Adrenal gland (tissue), 12 donors: ENCODE results near the gene GBA3. TPM values are rescaled to one million over a fixed set of nuclear protein-coding genes. Genes with fewer than 3 reads are reported as not detected.

Source experiments
- DNase-seq, 7 donors: peaks; one replicate each; pipeline ENCODE4 v3.0.0-alpha.2; 2019 to 2020
- H3K27ac ChIP-seq, 5 donors: fragments of 200-600 bp; sonication (generic) in 4 of 5; 1 replicate in 3 of 5; 2 replicates in 2 of 5; pipeline versions ENCODE4 v1.5.1 to v1.8.0; 2016 to 2020; ENCODE audit warnings: mild to moderate bottlenecking in 1 of 5
- H3K27me3 ChIP-seq: fragments of 200-600 bp; 2 replicates; pipeline ENCODE4 v1.8.0; 2021
- H3K36me3 ChIP-seq, 2 donors: fragments of 200-600 bp; replicated peaks in 1 of 2; 1 replicate in 1 of 2; 2 replicates in 1 of 2; pipeline versions ENCODE4 v1.5.1 to v1.8.0; 2018 to 2022
- H3K4me1 ChIP-seq, 2 donors: fragments of 200-600 bp; replicated peaks in 1 of 2; 1 replicate in 1 of 2; 2 replicates in 1 of 2; pipeline versions ENCODE4 v1.5.1 to v1.8.0; 2018 to 2021
- H3K4me3 ChIP-seq, 4 donors: fragments of 200-600 bp; sonication (generic) in 3 of 4; one replicate each; pipeline ENCODE4 v1.5.1; 2016 to 2018
- H3K9me3 ChIP-seq, 3 donors: fragments of 200-600 bp; sonication (generic) in 1 of 3; replicated peaks in 1 of 3; 1 replicate in 2 of 3; 2 replicates in 1 of 3; pipeline versions ENCODE4 v1.5.1 to v1.8.0; 2016 to 2021
- POLR2A ChIP-seq, 2 donors: fragments of 450-650 bp; IDR thresholded peaks; one replicate each; pipeline ENCODE4 v1.6.1; 2017; ENCODE audit warnings: antibody characterized with exemption in 2 of 2, mild to moderate bottlenecking in 2 of 2, moderate library complexity in 1 of 2
- WGBS, 4 donors: extraction: QIAGEN DNeasy Blood & Tissue Kit in 2 of 4; methylation state at CpG; one replicate each; pipeline versions ENCODE4 v1.1.5 to v1.1.7; 2013 to 2017; 5-methylcytosine and 5-hydroxymethylcytosine counted together
- intact Hi-C, 2 donors: fragments of 100-400 bp; cut with DNase I; formaldehyde crosslinking; loops; one replicate each; pipeline versions ENCODE4 v1.14.1 to v1.15.0; 2022 to 2023
- polyA plus RNA-seq, 3 donors: library from polyadenylated mRNA; stranded (reverse); fragments of 200-250 nt in 2 of 3; fragments of 350-450 nt in 1 of 3; fragmentation: Illumina TruSeq in 1 of 3; extraction: RNeasy Lipid Tissue Mini Kit (QIAGEN cat#74804) in 1 of 3; gene quantifications; one replicate each; pipeline ENCODE4 v1.2.3, GENCODE V29; 2013 to 2014
- total RNA-seq, 9 donors: library from RNA; depleted of rRNA in 4 of 9; stranded (reverse); fragments of >200 nt in 4 of 9; fragments of 120-200 nt in 1 of 9; fragmentation: NEBNext Ultra II Directional in 1 of 9; extraction: Animal tissue kit (Norgen Biotek cat#: 25700) in 1 of 9; gene quantifications; one replicate each; pipeline versions ENCODE4 v1.1.0 to v1.2.4, GENCODE V29; 2013 to 2023
- TF ChIP-seq, protein P1 (sequence below), 6 experiments: fragments of 450-650 bp in 4 of 6; fragments of 200-600 bp in 2 of 6; sonication (generic) in 1 of 6; IDR thresholded peaks; 1 replicate in 5 of 6; 2 replicates in 1 of 6; pipeline versions ENCODE4 v1.5.1 to v1.8.0; 2016 to 2021; ENCODE audit warnings: antibody characterized with exemption in 6 of 6, mild to moderate bottlenecking in 2 of 6, moderate library complexity in 1 of 6
- donor health status: healthy with polysubstance abuse.
- donor health status: Bipolar disorder and iron deficiency.
- donor health status: DM: yes; HTN: yes; CAD: no.
- donor health status: DM: no; HTN: no; CAD: no.
- donor health status: DM: no; HTN: no; CAD: no.
- donor health status: DM: yes; HTN: yes; CAD: no.

Gene GBA3
- total and polyA plus RNA-seq, 12 donors: 0.07 to 0.45 (median 0.15) TPM; not detected in 6

DNA sequence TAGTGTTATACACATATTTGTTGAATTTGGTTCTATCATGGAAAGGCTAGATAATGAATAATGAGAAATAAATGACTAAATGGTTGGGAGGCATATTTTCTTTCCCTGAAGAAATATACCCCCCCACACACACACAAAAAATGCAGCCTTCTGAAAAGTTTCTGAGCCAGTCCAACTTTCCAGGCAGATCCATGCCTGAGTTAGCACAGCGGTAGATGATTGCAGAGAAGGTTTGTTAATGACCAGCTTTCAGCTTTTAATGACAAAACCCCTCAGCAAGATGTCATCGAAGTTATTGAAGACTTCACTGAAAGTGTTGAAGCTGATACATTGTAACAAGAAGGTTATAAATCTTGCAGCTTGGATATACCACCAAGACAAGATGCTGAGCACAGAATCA, 61.4 kb downstream of the GBA3 start:
- intact Hi-C loops: no loop called here
- DNase-seq: no peak
- Histone ChIP-seq H3K4me1 (no peaks in the 10 kb centered on the region), H3K36me3 (no peaks in the 10 kb centered on the region), H3K4me3 (no peak overlapping the region), H3K27me3 (no peaks in the 10 kb centered on the region), H3K9me3 (no peaks in the 10 kb centered on the region), H3K27ac (no peak overlapping the region)
- 70 to 80% (median 77%) methylated on average over 2 of the region's 2 CpGs for WGBS, 4 donors
- TF ChIP-seq, protein P1, sequence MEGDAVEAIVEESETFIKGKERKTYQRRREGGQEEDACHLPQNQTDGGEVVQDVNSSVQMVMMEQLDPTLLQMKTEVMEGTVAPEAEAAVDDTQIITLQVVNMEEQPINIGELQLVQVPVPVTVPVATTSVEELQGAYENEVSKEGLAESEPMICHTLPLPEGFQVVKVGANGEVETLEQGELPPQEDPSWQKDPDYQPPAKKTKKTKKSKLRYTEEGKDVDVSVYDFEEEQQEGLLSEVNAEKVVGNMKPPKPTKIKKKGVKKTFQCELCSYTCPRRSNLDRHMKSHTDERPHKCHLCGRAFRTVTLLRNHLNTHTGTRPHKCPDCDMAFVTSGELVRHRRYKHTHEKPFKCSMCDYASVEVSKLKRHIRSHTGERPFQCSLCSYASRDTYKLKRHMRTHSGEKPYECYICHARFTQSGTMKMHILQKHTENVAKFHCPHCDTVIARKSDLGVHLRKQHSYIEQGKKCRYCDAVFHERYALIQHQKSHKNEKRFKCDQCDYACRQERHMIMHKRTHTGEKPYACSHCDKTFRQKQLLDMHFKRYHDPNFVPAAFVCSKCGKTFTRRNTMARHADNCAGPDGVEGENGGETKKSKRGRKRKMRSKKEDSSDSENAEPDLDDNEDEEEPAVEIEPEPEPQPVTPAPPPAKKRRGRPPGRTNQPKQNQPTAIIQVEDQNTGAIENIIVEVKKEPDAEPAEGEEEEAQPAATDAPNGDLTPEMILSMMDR (IDR thresholded peaks at IDR 0.05): no peak
- no peak for TF ChIP-seq POLR2A (IDR thresholded peaks at IDR 0.05)

DNA sequence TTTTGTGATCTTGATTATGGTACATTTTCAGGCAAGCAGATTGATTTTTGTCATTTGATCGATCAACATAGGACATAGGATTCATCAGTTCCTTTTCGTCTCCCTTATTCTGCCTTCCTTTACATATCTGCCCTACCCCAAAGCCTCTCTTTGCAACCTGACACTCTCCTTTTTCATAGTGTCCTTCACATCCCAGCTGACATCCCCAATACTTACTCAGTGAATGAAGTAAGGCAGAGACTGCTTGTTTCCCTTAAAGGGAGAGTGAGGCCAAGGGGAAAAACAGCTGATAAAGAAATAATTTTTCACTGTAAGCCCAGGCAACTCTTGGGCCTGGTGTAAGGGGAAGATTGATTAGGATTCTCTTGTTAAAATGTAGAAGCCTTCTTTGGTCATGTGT, 69.8 kb downstream of the GBA3 start:
- DNase-seq: no peak
- Histone ChIP-seq H3K9me3 (no peaks in the 10 kb centered on the region), H3K4me1 (no peaks in the 10 kb centered on the region), H3K36me3 (no peaks in the 10 kb centered on the region), H3K27me3 (no peaks in the 10 kb centered on the region), H3K4me3 (no peak overlapping the region), H3K27ac (no peak overlapping the region)
- 56 to 67% (median 64%) methylated on average over 2 of the region's 2 CpGs for WGBS, 4 donors
- intact Hi-C loops: no loop called here
- TF ChIP-seq, protein P1 (IDR thresholded peaks at IDR 0.05): no peak
- TF ChIP-seq POLR2A (IDR thresholded peaks at IDR 0.05): no peak

DNA sequence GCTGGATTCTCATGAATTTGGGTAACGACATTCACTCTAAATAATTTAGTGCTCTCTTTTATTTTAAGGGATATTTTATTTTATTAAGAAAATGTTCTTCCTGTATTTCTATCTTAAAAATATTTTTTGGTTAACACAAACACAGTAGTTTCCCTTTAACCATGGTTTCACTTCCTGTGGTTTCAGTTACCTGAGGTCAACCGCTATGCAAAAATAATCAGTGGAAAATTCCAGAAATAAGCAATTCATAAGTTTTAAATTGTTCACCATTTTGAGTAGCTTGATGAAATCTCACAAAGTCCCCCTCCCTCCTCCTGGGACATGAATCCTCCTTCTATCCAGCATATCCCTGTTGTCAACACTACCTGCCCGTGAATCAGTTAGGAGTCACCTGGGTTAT, 71.4 kb downstream of the GBA3 start:
- intact Hi-C loops: no loop called here
- Histone ChIP-seq H3K36me3 (no peaks in the 10 kb centered on the region), H3K4me3 (no peak overlapping the region), H3K4me1 (no peaks in the 10 kb centered on the region), H3K9me3 (no peaks in the 10 kb centered on the region), H3K27me3 (no peaks in the 10 kb centered on the region), H3K27ac (no peak overlapping the region)
- no peak for DNase-seq
- TF ChIP-seq POLR2A (IDR thresholded peaks at IDR 0.05): no peak
- TF ChIP-seq, protein P1 (IDR thresholded peaks at IDR 0.05): no peak
- 80 to 86% (median 84%) methylated on average over 3 of the region's 3 CpGs for WGBS, 4 donors

DNA sequence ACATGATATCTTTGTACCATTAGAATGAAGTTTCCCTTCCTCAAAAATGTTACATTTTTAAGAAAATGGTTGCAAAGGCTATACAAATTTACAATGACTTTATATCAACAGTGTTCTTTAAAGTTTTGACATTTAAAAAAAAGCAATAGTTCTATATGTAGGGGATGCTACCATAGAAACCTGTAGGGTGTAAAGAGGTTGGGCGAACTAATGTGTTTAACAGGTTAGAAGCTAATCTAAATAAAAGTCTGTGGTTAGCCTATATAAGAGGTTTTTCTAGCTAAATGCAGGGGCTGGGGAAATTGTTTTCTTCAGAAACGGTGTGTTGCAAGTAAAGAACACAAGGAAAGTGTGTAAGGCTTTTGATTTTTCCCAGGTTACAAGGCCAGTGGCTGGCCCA, 73.3 kb downstream of the GBA3 start:
- WGBS, 4 donors: 62 to 82% (median 68%) methylated on average over 2 of the region's 2 CpGs
- no peak for DNase-seq
- no peaks in the 10 kb centered on the region for H3K4me1 ChIP-seq

More for the DNA sequence above, 73.3 kb downstream of the GBA3 start:
- H3K27ac ChIP-seq: no peak overlapping the region
- H3K4me3 ChIP-seq: no peak overlapping the region
- H3K27me3 ChIP-seq: no peaks in the 10 kb centered on the region
- no peaks in the 10 kb centered on the region for H3K36me3 ChIP-seq
- no peaks in the 10 kb centered on the region for H3K9me3 ChIP-seq
- no peak for TF ChIP-seq POLR2A (IDR thresholded peaks at IDR 0.05)
- TF ChIP-seq, protein P1 (IDR thresholded peaks at IDR 0.05): no peak
- intact Hi-C loops: no loop called here
